22Rv1 (cell line): Measurements from ENCODE around the gene POC1B.

Source experiments
- H3K27ac ChIP-seq: fragments of 450-650 bp; 2 replicates; pipeline ENCODE4 v1.5.1; 2017
- ZFX ChIP-seq: fragments of 450-650 bp; IDR thresholded peaks from 2 replicates; pipeline ENCODE4 v1.6.1; 2017; ENCODE audit warnings: antibody characterized with exemption, borderline replicate concordance
- TF ChIP-seq, protein P1 (sequence below): fragments of 450-650 bp; IDR thresholded peaks from 2 replicates; pipeline ENCODE4 v1.5.1; 2017; ENCODE audit warnings: mild to moderate bottlenecking

Gene POC1B

DNA sequence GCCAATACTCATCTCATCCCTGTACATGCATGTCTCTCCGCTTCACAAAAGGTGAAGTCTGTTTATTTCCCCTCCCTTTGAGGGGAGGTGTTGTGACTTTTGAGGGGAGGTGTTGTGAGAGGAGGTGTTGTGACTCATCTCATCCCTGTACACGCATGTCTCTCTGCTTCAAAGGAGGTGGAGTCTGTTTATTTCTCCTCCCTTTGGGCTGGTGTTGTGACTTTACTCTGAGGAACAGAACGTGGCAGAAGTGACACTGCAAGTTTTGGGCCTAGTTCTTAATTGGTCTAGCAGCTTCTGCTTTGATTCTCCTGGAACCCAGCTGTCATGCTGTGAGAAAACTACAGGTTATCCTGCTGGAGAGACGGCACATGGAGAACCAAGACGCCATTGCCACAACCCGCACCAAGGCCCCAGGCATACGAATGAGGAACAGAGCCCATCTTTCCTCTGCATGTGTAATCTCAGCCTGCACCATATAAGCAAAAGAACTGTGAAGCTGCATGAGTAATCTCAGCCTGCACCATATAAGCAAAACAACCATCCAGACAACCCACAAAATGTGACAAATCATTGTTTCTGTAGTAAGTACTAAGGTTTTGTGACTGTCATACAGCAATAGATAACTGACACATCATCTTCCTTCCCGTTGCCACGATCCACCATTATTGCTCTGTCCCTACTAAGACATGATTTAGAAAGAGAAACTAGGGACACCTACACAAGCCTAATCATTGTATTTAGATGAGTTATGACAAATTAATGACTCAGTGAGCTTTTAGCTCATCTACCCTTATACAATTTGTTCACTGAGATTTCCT, 31.2 kb downstream of the POC1B start:
- TF ChIP-seq, protein P1, sequence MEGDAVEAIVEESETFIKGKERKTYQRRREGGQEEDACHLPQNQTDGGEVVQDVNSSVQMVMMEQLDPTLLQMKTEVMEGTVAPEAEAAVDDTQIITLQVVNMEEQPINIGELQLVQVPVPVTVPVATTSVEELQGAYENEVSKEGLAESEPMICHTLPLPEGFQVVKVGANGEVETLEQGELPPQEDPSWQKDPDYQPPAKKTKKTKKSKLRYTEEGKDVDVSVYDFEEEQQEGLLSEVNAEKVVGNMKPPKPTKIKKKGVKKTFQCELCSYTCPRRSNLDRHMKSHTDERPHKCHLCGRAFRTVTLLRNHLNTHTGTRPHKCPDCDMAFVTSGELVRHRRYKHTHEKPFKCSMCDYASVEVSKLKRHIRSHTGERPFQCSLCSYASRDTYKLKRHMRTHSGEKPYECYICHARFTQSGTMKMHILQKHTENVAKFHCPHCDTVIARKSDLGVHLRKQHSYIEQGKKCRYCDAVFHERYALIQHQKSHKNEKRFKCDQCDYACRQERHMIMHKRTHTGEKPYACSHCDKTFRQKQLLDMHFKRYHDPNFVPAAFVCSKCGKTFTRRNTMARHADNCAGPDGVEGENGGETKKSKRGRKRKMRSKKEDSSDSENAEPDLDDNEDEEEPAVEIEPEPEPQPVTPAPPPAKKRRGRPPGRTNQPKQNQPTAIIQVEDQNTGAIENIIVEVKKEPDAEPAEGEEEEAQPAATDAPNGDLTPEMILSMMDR = no peak
- TF ChIP-seq ZFX = no peak
- no peak overlapping the region for H3K27ac ChIP-seq

DNA sequence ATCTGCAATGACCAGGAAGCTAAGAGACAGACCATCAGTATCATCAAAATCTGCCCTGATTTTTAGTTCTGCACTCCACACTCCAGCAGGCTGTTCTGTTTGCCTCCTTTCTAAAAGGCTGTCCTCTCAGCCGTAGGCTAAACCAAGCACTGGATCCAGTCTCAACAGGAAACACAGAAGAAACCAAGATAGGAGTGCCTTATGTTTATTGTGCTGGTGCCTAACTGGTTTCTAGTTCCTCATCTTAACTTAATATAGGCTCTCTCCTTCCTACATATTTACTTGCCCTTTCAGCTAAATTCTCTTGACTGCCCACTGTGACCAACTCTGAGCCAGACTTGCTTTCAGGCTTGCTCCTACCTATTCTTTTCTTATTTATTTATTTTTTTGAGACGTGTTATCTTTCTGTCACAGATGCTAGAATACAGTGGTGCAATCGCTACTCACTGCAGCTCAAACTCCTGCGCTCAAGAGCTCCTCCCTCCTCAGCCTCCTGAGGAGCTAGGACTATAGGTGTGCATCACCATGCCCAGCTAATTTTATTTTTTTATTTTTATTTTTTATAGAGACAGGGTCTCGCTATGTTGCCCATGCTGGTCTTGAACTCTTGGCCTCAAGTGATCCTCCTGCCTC, 32.1 kb downstream of the POC1B start:
- TF ChIP-seq, protein P1 = no peak
- TF ChIP-seq ZFX = no peak
- H3K27ac ChIP-seq = 0 out of 2 replicates have a peak overlapping the region, but pooled peaks have one; percentile 6

DNA sequence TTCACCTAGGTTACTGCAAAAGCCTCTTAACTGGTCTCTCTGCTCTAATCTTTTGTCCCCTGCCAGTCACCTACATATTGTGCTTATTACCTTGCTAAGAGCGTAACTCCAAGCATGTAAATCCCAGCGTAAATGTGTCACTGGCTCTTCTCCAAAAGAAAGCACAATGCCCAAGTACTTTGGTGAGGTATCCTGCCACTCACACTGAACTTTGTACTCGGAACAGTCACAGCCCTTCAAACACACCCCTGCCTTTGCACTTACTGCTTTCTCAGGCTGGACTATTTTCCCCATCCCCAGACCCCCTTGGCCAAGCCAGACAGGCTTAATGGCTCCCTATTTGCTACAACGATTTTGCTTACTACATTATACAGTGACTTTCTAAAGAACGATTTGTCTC, 33.0 kb downstream of the POC1B start:
- TF ChIP-seq ZFX = no peak
- TF ChIP-seq, protein P1 = no peak
- H3K27ac ChIP-seq = peak overlapping the region; percentile 6; the same call in 1 of the 2 replicates

DNA sequence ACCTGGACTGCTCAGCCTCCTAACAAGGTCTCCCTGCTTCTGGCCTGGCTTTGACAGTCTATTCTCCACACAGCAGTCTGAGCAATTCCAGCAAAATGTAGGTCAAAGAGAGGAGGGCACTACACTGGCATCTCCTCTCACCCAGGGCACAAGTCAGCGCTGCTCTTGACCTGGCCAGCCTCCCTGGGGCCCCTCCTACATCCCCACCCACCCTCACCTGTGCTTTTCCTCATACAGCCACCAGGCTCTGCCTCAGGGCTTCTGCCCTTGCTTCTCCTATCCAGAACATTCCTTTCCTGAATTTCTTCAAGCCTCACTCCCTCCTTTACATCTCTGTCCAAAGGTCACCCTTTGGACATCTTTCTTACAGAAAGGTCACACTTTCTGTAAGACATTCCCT, 34.9 kb downstream of the POC1B start:
- TF ChIP-seq ZFX = no peak
- TF ChIP-seq, protein P1 = no peak
- H3K27ac ChIP-seq = no peak overlapping the region

DNA sequence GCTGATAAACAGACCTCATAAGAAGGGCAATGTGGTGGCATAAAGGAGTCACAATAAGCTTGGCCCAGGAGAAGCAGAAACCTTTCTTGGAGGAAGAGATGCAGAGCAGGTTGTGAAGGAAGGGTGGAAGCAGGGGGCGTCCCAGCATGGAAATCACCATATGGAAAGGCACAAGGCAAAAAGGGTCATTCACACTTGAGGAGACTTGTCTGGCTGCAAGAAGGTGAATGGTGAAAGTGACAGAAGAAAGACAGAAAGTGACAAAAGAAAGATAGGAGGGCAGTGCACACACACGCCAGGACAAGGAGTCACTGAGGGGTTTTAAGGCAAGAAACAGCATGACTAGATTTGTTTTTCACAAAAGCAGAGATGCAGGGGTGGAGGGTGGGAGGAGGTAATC, 39.6 kb downstream of the POC1B start:
- TF ChIP-seq, protein P1 = no peak
- TF ChIP-seq ZFX = no peak
- no peak overlapping the region for H3K27ac ChIP-seq

DNA sequence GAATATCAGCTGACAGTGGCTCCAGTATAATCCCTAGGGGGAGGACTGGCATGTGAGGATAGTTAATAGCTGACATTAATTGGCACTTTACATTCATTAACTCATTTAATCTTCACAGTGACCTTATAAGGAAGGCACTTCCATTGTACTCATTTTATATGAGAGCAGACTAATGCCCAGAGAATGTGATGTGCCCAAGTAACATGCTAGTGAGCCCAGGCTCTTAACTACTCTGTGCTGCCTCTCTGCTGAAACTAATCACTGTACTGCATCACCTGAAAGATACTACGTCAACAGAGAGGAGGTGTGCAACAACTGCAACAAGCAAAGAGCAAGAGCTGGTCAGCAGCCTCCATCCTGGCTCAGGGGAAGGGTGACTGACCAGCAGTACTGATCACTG, 41.4 kb downstream of the POC1B start:
- TF ChIP-seq, protein P1 = no peak
- no peak for TF ChIP-seq ZFX
- no peak overlapping the region for H3K27ac ChIP-seq
